PFSK-1 (cell line): ENCODE results near the gene KIF14.

ENCODE experiments used
- POLR2AphosphoS5 ChIP-seq: IDR thresholded peaks from 2 replicates; pipeline ENCODE4 v1.6.1; 2012; ENCODE audit warnings: low read depth, mild to moderate bottlenecking, control low read depth, low read length, moderate library complexity
- REST ChIP-seq, 2 experiments: IDR thresholded peaks; 2 replicates each; pipeline versions ENCODE4 v1.6.1 to v1.8.0; 2011 to 2012; ENCODE audit warnings: low read depth in 2 of 2, low read length in 2 of 2, control low read depth in 1 of 2, inconsistent platforms in 1 of 2, mild to moderate bottlenecking in 1 of 2, moderate library complexity in 1 of 2; ENCODE audit not compliant: insufficient read depth in 1 of 2
- SIN3A ChIP-seq: IDR thresholded peaks from 2 replicates; pipeline ENCODE4 v1.6.1; 2012; ENCODE audit warnings: mild to moderate bottlenecking, low read length, moderate library complexity, borderline replicate concordance; ENCODE audit not compliant: insufficient read depth
- TAF1 ChIP-seq: IDR thresholded peaks from 2 replicates; pipeline ENCODE4 v1.6.1; 2012; ENCODE audit warnings: low read length, control low read depth, borderline replicate concordance; ENCODE audit not compliant: insufficient read depth

GRCh38 chr1:200659269-200659668, 38.7 kb upstream of the KIF14 start:
- TF ChIP-seq POLR2AphosphoS5, result no peak
- TF ChIP-seq REST (IDR thresholded peaks at IDR 0.05; ENCODE audit: insufficient read depth in 1 of 2, low read depth in 2 of 2, low read length in 2 of 2), result no peak
- TF ChIP-seq SIN3A, result no peak
- no peak for TF ChIP-seq TAF1
